HG03354 (cell line): Measurements from ENCODE around the gene PBLD.
"Not testable (repeated sequence)": the region's sequence is repeated elsewhere in the genome, so short reads cannot be mapped to it uniquely, and the experiment has no call there.

Experiments
- ATAC-seq: cut with Tn5 transposase; IDR thresholded peaks from one replicate; pipeline ENCODE4 v1.9.1; 2021; ENCODE audit warnings: mild to moderate bottlenecking; ENCODE audit not compliant: unreplicated experiment, poor library complexity, severe bottlenecking

PBLD gene

DNA sequence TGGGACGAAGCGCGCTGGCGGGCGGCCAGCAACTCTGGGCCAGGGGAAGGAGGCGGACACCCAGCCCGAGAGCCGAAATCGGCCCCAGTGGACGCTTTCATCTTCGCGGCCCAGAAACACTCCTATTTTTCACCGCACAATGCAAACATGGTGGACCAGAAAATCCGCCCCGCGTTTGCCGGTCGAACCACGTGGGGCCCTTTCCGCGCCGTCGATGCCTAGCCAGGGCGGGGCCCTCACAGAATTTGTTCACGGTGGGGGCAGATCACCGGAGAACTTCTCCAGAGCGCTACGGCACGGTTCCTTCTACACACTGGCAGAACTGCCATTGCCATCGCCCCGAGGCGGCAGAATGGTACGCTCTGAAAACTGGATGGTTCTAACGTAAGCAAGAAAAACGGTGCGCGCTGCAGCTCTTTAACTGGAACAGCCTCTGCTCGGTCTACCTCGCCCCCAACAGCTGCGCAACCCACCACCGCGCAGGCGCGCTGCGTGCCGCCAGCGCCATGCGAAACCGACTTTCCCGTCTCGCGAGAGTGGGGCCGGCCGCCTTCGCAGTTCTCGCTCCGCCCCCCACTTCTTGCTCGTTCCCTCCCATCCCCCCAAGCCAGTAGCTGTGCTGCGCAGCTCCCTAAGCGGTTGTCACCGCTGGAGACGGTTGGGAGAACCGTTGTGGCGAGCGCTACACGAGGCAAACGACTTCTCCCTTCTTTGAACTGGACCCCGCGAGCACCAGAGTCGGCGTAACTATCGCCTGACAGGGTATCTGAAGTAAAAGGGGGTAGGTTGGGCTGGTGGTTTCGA lies 1.1 kb downstream of the PBLD start, which contains the start of gene HNRNPH3:
Gene HNRNPH3 (plus strand): TSS at position 610 of the 804 bp plus-strand sequence. CDS start 5,158 bp downstream, outside the sequence.
- ATAC-seq: peak; percentile 85

DNA sequence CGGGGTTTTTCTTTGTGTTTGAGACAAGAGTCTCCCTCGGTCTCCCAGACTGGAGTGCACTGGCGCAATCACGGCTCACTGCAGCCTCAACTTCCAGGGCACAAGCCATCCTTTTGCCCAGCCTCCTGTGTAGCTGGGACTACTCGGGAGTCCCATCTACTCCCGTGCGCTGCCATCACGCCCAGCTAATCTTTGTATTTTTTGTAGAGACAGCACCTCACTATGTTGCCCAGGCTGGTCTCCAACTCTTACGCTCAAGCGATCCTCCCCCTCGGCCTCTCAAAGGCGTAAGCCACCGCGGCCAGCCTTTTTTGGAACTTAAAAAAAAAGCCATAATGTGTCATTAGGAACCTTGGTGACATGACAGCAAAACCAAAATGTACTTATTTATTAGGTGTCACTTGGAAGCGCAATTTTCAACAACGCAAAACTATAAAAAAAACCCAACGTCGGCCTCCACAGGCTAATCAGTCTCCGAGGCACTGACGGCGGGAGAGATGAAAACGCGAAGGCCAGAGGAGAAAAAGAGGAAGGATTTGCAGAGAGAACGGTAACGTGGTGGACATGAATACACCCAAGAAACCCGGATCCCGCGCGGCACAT lies 1.8 kb downstream of the PBLD start:
- ATAC-seq: no peak

DNA sequence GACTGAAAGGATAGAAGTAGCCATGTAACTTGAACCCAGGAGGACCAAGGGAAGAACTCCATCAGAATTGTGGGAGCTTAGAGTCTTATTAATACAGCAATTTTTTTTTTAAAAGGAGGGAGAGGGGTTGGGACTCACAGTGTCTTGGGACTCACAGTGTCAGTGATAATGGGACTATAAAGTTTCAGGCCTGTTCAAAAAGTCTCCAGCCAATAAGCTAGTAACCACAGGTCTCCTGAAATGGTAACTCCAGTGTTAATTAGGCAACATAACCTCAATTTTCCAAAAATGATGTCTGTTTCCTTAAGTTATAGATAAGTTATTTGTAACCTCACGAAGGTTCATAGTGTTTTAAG lies 3.2 kb downstream of the PBLD start:
- no peak for ATAC-seq

DNA sequence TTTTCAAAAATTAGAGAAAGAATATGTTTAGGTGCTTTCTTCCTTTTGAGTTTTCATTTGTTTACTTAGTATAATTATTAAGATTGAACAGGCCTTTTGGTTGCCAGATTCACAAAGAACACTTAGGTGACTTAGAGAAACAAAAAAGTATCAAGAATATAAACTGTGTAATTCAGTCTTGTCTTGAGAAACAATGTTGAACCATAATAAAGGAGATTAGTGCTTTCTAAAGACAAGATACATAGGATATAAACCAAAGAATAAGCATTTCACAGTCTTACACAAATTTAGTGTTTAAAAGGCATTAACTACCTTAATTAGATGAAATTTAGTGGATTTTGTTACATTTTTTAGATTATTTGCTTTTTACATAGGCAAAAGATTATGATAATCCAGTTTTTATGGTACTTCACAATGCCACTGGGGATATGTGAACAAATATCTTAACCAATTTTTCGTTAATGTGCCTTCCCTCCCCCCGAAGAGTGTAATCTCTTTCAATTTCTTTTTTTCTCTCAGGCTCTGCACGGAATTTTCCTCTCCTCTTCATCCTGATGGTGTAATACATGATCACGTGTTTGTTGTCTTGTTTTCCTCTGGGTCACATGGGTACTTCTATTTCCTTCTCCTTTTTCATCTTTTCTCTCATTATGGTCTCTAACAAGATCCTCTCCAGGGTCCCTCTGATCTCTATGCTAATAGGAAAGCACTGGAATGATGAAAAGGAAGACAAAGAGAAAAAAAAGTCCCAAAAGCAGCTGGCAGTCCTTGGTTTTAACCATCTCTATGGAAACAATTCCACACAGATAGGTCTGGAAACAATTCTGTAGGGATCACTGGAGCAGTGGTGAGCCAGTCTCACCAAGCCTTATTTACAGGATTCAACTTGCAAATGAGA lies 4.6 kb downstream of the PBLD start:
- ATAC-seq: no peak

DNA sequence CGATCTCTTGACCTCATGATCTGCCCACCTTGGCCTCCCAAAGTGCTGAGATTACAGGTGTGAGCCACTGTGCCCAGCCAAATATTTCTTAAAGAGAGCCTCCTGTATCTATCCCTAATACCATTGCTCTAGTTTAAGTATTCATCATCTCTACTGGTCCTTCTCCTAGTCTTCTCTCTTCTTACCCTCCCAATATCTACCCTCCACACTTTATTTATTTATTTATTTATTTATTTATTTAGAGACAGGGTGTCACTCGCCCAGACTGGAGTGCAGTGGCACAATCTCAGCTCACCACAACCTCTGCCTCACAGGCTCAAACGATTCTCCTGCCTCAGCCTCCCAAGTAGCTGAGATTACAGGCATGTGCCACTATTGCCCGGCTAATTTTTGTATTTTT lies 8.3 kb downstream of the PBLD start:
- ATAC-seq: not testable (repeated sequence)

DNA sequence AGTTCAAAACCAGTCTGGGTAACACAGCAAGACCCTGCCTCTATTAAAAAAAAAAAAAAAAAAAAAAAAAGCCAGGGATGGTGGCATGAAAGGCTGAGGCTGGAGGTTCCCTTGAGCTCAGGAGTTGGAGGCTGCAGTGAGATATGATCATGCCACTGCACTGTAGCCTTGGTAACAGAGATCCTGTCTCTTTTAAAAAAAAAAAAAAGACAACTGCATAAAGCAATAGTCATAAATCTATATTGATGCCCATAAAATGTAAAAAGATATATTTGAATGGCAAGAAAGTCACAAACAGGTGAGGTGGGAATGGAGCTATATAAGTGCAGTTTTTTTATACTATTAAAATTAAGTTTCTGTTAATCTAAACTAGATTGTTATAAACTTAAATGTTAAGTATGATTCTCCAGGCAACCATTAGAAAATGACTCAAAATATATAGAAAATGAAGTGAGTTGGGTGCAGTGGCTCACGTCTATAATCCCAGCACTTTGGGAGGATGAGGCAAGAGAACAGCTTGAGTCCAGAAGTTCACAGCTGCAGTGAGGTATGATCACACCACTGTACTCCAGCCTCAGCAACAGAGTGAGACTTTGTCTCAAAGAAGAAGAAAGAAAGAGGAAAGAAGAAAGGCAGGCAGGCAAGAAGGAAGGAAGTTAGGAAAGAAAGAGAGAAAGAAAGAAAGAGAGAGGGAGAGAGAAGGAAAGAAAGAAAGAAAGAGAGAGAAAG lies 14.2 kb downstream of the PBLD start:
- ATAC-seq: no peak

DNA sequence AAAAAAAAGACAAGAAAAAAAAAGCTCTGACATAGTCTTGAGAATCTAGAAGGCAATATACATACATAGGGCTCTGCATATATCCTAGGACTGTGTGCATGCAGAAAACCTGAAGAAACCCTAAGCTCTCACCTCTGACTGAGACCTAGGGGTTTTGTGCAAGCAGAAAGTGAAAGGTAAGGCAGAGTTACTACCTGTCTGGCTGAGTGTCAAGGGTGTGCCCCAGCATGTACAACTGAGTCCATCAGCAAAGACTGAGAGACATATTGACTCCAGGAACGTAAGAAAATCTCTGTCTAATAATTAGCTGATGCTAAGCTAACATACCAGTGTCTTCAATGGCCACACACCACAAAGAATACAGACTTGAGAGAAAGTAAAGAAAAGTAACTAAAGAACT lies 17.1 kb downstream of the PBLD start:
- ATAC-seq: no peak

DNA sequence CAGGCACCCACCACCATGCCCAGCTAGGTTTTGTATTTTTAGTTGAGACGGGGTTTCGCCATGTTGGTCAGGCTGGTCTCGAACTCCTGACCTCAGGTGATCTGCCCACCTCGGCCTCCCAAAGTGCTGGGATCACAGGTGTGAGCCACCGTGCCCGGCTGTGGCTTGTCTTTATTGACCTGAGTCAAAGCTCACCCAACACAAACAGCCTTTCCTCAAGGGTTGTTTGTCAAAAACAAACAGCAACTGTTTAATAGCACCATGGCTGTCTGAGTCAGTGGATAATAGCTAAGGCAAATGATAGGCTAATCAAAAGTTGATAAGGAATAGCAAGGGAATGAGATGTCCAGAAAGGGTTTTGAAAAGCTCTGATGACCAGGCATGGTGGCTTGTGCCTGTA lies 17.8 kb downstream of the PBLD start:
- ATAC-seq: not testable (repeated sequence)

DNA sequence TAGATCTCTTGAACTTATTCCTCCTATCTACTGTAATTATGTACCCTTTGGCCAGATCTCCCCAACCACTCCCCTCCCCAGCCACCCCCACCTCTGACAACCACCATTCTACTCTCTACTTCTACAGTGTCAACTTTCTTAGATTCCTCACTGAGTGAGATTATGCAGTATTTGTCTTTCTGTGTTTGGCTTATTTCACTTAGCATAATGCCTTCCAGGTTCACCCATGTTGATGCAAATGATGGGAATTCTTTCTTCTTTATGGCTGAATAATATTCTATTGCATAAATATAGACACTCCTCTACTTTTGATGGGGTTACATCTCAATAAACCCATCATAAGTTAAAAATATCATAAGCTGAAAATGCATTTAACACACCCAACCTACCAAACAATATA lies 22.2 kb downstream of the PBLD start:
- no peak for ATAC-seq

DNA sequence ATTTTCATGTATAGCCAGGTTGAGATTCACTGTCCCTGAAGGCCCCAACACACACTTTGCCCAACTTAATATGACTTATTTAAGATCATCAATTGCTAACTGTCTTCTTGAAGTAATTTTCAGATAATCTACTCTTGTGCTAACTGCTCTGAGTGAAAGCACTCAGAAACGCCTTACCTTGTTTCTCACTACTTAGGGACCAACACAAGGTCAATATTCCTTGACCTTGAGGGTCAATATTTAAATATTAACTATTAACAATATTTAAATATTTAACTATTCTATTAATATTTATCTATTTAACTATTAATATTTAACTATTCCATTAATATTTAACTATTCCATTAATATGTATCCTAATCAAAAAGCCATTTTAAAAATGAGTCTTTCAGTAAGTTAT lies 26.9 kb downstream of the PBLD start:
- no peak for ATAC-seq

DNA sequence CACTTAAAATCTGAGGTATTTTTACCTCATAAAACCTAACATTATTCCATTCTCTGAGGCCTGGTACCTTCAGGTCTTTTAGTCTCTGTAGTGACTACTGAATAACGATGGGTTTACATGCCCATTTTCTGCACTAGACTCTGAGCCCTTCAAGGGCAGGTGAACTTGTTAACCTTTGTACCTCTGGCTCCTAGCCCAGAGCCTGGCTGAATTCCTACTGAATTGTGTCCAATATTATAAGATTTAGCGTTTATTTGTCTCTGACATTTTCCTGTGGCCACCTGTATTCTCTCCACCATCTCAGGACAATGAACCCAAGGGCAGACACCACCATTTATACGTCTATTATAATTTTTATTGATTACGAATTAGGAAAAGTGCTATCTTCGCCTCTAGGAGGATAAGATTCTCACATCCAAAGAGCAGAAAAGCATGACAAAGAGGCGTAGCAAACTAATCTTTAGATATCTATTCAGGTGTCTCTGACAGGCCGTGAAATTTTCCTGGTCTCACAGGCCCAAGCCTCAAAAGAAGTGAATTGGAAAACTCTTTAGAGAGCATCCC lies 28.8 kb downstream of the PBLD start:
- ATAC-seq: no peak

DNA sequence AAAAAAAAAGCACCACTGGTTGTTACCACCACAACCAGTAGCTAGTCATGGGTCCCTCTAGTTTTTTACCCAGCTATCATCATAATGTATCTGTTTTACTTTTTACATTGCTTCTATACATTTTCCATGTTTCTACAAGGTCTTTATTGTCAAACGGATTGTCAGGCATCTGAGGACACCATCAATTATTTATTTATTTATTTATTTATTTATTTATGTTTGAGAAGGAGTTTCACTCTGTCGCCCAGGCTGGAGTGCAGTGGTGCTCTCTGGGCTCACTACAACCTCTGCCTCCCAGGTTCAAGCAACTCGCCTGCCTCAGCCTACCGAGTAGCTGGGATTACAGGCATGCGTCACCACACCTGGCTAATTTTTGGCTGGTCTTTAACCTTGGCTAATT lies 29.9 kb downstream of the PBLD start:
- no peak for ATAC-seq

DNA sequence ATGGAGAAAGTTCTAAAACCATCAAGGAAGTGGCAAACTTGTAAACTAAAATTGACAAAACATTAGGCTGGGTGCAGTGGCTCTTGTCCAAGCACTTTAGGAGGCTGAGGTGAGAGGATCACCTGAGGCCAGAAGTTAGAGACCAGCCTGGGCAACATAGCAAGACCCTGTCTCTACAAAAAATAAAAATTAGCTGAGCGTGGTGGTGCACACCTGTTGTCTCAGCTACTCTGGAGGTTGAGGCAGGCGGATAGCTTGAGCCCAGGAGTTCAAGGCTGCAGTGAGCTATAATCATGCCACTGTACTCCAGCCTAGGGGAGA lies 30.3 kb downstream of the PBLD start:
- ATAC-seq: peak; percentile 5

DNA sequence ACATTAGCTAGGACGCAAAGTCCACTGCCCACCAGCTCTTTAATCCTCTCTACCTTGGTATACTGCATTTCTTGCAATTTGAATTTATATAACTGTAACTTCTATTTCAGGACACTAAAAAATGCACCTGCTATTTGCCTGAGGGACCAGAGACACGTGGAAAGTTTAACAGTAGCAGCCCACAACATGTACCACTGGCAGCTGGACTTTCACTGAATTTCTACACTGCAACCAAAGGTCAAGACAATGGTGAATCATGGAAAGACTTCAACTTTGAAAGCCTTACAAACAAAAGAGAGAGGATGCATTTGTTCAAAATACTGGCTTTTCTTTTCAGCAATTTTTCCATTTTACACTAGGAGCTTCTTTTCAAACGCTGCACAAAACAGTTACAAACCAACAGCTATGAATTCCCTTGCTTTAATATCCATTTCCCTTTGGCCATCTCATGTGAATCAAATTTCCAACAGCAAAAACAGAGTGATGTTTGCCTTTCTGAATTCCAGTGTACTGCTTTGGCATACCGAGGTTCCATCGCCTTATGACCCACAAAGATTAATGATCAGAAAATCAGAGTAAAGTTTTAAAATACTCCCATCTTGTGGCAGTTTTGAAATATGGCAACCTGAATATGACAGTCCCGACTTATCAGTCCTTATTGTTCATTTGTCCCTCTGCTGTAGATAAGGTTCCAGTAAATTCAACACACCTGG lies 30.8 kb downstream of the PBLD start:
- ATAC-seq: peak; percentile 63

DNA sequence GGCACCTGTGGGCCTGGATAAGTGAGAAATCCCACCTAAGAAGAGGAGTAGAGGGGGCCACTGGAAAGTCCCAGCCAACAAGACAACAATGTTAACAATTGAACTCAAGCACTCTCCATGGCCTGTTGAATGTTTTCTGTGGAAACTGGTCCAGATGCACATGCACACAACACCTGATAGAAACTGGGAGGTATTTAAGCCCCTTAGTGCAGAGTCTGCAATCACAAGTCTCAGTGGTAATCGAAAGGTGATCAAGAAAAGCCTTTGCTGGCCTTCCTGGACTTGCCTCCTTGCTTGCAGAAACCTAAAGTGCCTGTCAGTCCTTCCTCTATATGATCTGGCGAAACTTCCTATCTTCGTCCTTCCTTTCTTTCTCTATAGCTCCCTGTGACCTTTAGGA lies 31.4 kb downstream of the PBLD start:
- ATAC-seq: no peak

DNA sequence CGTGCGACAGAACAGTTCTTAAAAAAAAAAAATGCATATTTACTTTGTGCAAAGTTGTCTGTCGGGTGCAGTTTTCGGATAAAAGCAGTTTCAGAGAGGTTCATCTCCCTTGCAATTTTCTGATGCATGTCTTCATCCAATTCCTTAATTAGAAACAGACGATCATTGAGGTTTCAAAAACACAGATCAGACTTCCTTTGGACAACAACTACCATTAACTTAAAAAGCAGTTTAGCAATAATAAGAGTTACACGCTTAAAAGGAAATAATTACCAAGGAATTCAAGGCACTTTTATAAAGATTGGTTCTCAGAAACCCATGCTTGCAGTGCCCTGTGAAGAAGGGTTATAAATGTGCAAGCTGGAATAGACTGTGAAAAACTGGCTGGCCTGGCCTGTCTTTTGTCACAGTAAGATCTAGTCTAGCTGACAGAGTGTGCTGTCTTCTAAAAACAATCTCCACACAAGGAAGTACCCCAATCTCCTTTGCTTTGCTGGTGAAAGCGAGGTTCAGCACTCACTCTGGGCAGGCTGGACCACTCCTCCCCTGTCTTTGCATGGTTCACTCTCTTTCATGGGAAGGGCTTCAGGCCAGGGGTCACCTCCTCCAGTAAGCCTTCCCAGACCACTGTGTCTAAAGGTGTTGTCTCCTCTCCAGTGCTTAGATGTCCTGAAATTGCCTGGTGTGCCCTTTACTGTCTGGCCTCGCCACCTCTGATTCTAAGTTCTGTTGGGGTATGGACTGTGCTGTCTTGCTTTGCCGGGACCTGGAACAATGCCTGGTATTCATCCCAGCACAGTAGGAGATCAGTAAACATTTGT lies 35.7 kb downstream of the PBLD start:
- ATAC-seq: no peak

DNA sequence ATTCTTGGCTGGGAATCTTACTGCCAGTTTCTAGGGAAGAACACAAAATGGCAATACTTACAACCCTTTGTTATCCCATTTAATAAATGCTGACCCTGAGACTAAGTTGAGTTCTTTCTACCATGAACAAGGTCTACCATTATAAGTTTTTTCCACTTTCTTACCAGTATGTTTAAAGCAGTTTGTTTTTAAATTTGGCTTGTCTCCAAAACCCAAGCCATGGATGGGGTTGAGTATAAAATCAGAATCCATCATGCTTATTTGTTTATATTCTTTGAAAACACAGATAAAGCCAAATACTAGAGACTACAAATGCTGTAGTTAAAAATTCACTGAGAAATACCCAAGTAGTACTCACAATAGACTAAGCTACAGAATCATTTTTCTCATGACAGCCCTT lies 42.0 kb downstream of the PBLD start:
- ATAC-seq: no peak

DNA sequence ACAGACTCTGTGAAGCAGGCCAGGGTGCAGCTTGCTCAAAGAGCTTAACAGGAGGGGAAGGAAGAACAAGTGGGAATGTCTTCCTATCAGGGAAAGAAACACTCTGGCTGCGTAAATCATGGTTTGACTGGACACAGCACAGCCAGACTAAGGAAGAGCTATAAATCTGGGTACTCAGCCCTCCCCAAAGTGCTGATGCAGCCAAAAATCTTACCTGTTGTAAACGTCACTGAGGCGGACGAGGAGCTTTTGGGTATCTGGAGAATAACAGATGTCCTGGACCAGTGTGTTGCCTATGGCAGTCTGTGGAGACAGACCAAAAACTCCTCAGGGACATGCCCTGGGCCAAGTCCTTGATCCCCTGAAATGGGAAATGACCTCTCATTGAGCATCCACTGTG lies 44.0 kb downstream of the PBLD start:
- no peak for ATAC-seq
